CD4-positive, CD25-positive, alpha-beta regulatory T cell (primary cell): ENCODE data around the gene SETX. TPM values are rescaled to one million over a fixed set of nuclear protein-coding genes. Genes with fewer than 3 reads are reported as not detected.
A peak's percentile ranks its signal among the peaks of the same experiment; 100 is the strongest.
"Not testable (repeated sequence)": the region's sequence is repeated elsewhere in the genome, so short reads cannot be mapped to it uniquely, and the experiment has no call there.

Experiments
- ATAC-seq, 2 donors: fragments of 150-1000 bp; cut with Tn5 transposase; one replicate each; pipeline ENCODE4 v1.10.0; 2021; ENCODE audit warnings: low read depth in 2 of 2, moderate number of reproducible peaks in 2 of 2, moderate library complexity in 1 of 2
- DNase-seq, 3 donors: peaks; one replicate each; pipeline versions ENCODE4 v3.0.0 to v3.0.0-alpha.2; 2012 to 2022; ENCODE audit warnings: mixed read lengths in 1 of 3
- H3K27ac ChIP-seq: one replicate; pipeline ENCODE4 v1.7.0; 2013; ENCODE audit warnings: mild to moderate bottlenecking, low read length; ENCODE audit not compliant: insufficient read depth, poor library complexity, severe bottlenecking
- H3K27me3 ChIP-seq: one replicate; pipeline ENCODE4 v1.7.0; 2013; ENCODE audit warnings: low read length; ENCODE audit not compliant: control insufficient read depth, insufficient read depth
- H3K36me3 ChIP-seq: one replicate; pipeline ENCODE4 v1.7.0; 2013; ENCODE audit warnings: mild to moderate bottlenecking, low read length, moderate library complexity; ENCODE audit not compliant: control insufficient read depth, insufficient read depth
- H3K4me1 ChIP-seq: 2 replicates; pipeline ENCODE4 v1.7.0; 2013; ENCODE audit warnings: mild to moderate bottlenecking, low read length; ENCODE audit not compliant: insufficient read depth, control insufficient read depth, poor library complexity, severe bottlenecking
- H3K4me3 ChIP-seq: one replicate; pipeline ENCODE4 v1.7.0; 2013; ENCODE audit warnings: low read depth, mild to moderate bottlenecking, low read length, moderate library complexity
- H3K9me3 ChIP-seq, 2 experiments: 1 replicate in 1 of 2; 2 replicates in 1 of 2; pipeline ENCODE4 v1.7.0; 2013; ENCODE audit warnings: low read length in 2 of 2, mild to moderate bottlenecking in 1 of 2, moderate library complexity in 1 of 2; ENCODE audit not compliant: control insufficient read depth in 2 of 2
- H3K27ac Mint-ChIP-seq, 3 donors: one replicate each; pipeline ENCODE4 v1.8.0; 2020 to 2022; ENCODE audit warnings: mild to moderate bottlenecking in 3 of 3, mixed read lengths in 3 of 3, moderate library complexity in 2 of 3
- H3K27me3 Mint-ChIP-seq: one replicate; pipeline ENCODE4 v1.8.0; 2022; ENCODE audit warnings: mild to moderate bottlenecking, mixed read lengths
- H3K36me3 Mint-ChIP-seq: one replicate; pipeline ENCODE4 v1.8.0; 2020; ENCODE audit warnings: mixed read lengths
- H3K4me1 Mint-ChIP-seq, 4 donors: one replicate each; pipeline ENCODE4 v1.8.0; 2020 to 2022; ENCODE audit warnings: mixed read lengths in 4 of 4, mild to moderate bottlenecking in 1 of 4
- H3K4me3 Mint-ChIP-seq, 4 donors: one replicate each; pipeline ENCODE4 v1.8.0; 2020 to 2022; ENCODE audit warnings: mild to moderate bottlenecking in 4 of 4, mixed read lengths in 4 of 4, moderate library complexity in 3 of 4
- H3K9me3 Mint-ChIP-seq, 7 donors: one replicate each; pipeline ENCODE4 v1.8.0; 2020 to 2022; ENCODE audit warnings: mixed read lengths in 7 of 7, mild to moderate bottlenecking in 3 of 7, moderate library complexity in 2 of 7
- polyA plus RNA-seq, 4 donors: library from polyadenylated mRNA; unstranded; fragments of 300-500 nt; fragmentation: Illumina TruSeq; gene quantifications; one replicate each; pipeline ENCODE4 v1.2.3, GENCODE V29; 2021
- total RNA-seq: library from RNA; stranded (reverse); gene quantifications from one replicate; pipeline ENCODE4 v1.2.3, GENCODE V29; 2022

SETX gene
- total and polyA plus RNA-seq, 5 donors from 2014 or later = 22.6 to 70.5 (median 30.6) TPM

DNA sequence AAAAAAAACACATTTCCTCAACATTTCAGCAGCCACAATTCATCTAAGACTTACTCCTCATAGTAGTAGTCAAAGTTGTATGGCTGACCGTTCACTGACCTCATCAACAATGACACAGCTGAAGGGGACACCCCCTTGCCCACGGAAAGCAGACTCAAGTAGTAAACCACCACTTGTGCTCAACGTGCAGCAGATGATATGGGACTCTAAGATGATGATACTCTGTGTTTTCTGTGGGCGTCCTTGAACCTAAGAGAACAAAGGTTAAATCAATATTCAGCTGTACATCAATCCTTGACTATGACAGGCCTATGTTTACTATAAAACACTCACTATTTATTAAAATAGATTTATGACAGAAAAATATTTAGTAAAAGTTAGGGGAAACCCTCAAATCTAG lies 71.6 kb downstream of the SETX start:
- H3K36me3 Mint-ChIP-seq = peaks cover 45% of the 10 kb centered on the region
- no peak overlapping the region for H3K4me3 Mint-ChIP-seq
- peaks cover 0 to 13% (median 2%) of the 10 kb centered on the region in 4 donors for H3K4me1 Mint-ChIP-seq
- H3K9me3 ChIP-seq = no peaks in the 10 kb centered on the region
- no peak for DNase-seq
- no peaks in the 10 kb centered on the region for H3K9me3 Mint-ChIP-seq
- no peak overlapping the region for H3K27ac ChIP-seq
- H3K4me1 ChIP-seq = no peaks in the 10 kb centered on the region
- H3K27ac Mint-ChIP-seq = no peak overlapping the region
- ATAC-seq = no peak
- H3K36me3 ChIP-seq = peaks cover 93% of the 10 kb centered on the region
- no peaks in the 10 kb centered on the region for H3K27me3 Mint-ChIP-seq
- no peaks in the 10 kb centered on the region for H3K27me3 ChIP-seq
- H3K4me3 ChIP-seq = no peak overlapping the region

DNA sequence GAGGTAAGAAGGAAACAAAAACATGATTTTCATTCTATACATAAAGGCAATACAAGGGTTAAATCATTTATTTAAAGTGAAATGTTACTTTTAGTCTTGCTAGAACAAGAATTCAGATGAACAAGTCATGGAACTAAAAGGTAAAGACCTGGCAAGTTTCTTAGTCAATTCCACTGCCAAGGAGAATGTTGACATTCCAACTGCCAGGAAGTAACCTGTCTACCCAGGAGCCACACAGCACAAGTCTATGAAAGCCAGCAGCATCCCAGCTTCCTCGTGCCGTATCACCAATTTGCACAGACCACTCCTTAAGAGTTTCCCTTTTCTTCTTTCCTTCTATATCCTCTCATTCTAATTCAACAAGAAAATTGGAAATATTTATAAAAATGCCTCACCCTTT lies 79.9 kb downstream of the SETX start:
- H3K4me1 ChIP-seq = no peaks in the 10 kb centered on the region
- H3K27me3 ChIP-seq = no peaks in the 10 kb centered on the region
- Mint-ChIP-seq H3K9me3 (no peaks in the 10 kb centered on the region), H3K36me3 (peaks cover 64% of the 10 kb centered on the region), H3K27me3 (no peaks in the 10 kb centered on the region), H3K4me1 (peaks cover 0 to 8% (median 3%) of the 10 kb centered on the region in 4 donors), H3K27ac (no peak overlapping the region), H3K4me3 (no peak overlapping the region)
- H3K9me3 ChIP-seq = no peaks in the 10 kb centered on the region
- no peak overlapping the region for H3K27ac ChIP-seq
- peaks cover 96% of the 10 kb centered on the region for H3K36me3 ChIP-seq
- no peak for ATAC-seq
- no peak overlapping the region for H3K4me3 ChIP-seq
- DNase-seq = no peak

- DNase-seq = peak in 2 of 3 donors; percentile 16
- Histone ChIP-seq H3K36me3 (peaks cover 87% of the 10 kb centered on the region), H3K27ac (peak overlapping the region; percentile 15)
- H3K4me1 Mint-ChIP-seq = peaks cover 2 to 12% (median 9%) of the 10 kb centered on the region in 4 donors
- not testable (repeated sequence) for H3K9me3 Mint-ChIP-seq, H3K27me3 ChIP-seq, H3K9me3 ChIP-seq, H3K4me1 ChIP-seq, ATAC-seq, H3K4me3 ChIP-seq, H3K27me3 Mint-ChIP-seq, H3K4me3 Mint-ChIP-seq
- H3K36me3 Mint-ChIP-seq = peaks cover 45% of the 10 kb centered on the region
- peak overlapping the region in 1 of 3 donors; percentile 51 for H3K27ac Mint-ChIP-seq
Measured at GRCh38 chr9:132269704-132270516, 84.9 kb downstream of the SETX start.

GRCh38 chr9:132268725-132269352 lies 85.9 kb downstream of the SETX start:
- H3K4me3 Mint-ChIP-seq = no peak overlapping the region
- Histone ChIP-seq H3K9me3 (no peaks in the 10 kb centered on the region), H3K27me3 (no peaks in the 10 kb centered on the region), H3K27ac (no peak overlapping the region), H3K4me3 (no peak overlapping the region), H3K36me3 (peaks cover 87% of the 10 kb centered on the region), H3K4me1 (no peaks in the 10 kb centered on the region)
- H3K9me3 Mint-ChIP-seq = no peaks in the 10 kb centered on the region
- H3K4me1 Mint-ChIP-seq = peaks cover 2 to 12% (median 9%) of the 10 kb centered on the region in 4 donors
- peaks cover 40% of the 10 kb centered on the region for H3K36me3 Mint-ChIP-seq
- DNase-seq (peak; percentile 54 to 77 (median 71)), ATAC-seq (peak; percentile 50 to 69)
- H3K27me3 Mint-ChIP-seq = no peaks in the 10 kb centered on the region
- peak overlapping the region; percentile 74 to 96 (median 83) for H3K27ac Mint-ChIP-seq

GRCh38 chr9:132267660-132268059 lies 87.1 kb downstream of the SETX start:
- H3K4me3 ChIP-seq = no peak overlapping the region
- H3K27me3 Mint-ChIP-seq = no peaks in the 10 kb centered on the region
- DNase-seq = no peak
- peaks cover 37% of the 10 kb centered on the region for H3K36me3 Mint-ChIP-seq
- no peaks in the 10 kb centered on the region for H3K27me3 ChIP-seq
- H3K36me3 ChIP-seq = peaks cover 87% of the 10 kb centered on the region
- H3K9me3 Mint-ChIP-seq = no peaks in the 10 kb centered on the region
- peaks cover 7 to 17% (median 10%) of the 10 kb centered on the region in 4 donors for H3K4me1 Mint-ChIP-seq
- H3K4me1 ChIP-seq = no peaks in the 10 kb centered on the region
- H3K27ac ChIP-seq = no peak overlapping the region
- no peak overlapping the region for H3K27ac Mint-ChIP-seq
- ATAC-seq = no peak
- no peak overlapping the region for H3K4me3 Mint-ChIP-seq
- no peaks in the 10 kb centered on the region for H3K9me3 ChIP-seq

DNA sequence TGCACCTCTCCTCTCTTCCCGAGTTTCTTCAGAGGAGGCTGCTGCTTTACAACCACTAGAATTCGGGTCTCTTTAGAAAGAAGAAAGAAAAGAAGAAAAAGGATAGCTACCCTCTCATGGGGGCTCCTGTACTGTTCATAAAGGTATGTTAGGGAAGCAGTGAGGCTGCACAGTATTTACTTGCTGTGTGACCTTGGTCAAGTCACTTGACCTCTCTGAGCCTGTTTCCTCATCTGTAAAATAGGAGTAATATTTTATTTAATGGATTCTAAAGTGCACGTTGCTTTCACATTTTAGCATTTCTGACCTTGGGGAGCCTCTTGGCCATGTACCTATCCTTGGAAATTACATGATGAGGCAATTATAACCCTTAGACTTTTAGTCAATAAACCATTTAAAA lies 88.8 kb downstream of the SETX start:
- Histone ChIP-seq H3K9me3 (no peaks in the 10 kb centered on the region), H3K27ac (no peak overlapping the region), H3K27me3 (no peaks in the 10 kb centered on the region), H3K4me3 (no peak overlapping the region), H3K4me1 (no peaks in the 10 kb centered on the region), H3K36me3 (peaks cover 84% of the 10 kb centered on the region)
- no peak for DNase-seq
- no peak overlapping the region for H3K27ac Mint-ChIP-seq
- H3K4me3 Mint-ChIP-seq = no peak overlapping the region
- no peak for ATAC-seq
- H3K4me1 Mint-ChIP-seq = peaks cover 11 to 17% (median 15%) of the 10 kb centered on the region in 4 donors
- no peaks in the 10 kb centered on the region for H3K27me3 Mint-ChIP-seq
- H3K9me3 Mint-ChIP-seq = no peaks in the 10 kb centered on the region
- H3K36me3 Mint-ChIP-seq = peaks cover 46% of the 10 kb centered on the region

DNA sequence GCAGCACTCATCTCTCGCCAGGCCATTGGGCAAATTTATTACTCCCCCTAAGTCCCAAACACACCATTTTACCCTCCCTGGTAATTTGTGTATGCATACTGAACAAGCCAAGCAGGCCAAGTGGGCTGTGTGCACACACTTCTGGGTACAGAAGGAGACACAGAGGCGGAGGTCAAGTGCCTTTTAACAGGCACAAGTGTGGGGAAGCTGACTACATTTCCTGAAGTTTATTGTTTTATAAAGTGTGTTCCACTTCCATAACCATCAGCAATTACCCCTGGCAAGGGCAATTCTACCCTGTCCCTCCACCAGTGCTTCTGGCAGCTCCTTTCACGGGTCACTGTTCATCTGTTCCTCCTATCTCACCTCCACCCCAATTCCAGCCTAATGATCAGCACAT lies 93.9 kb downstream of the SETX start:
- H3K27me3 ChIP-seq = no peaks in the 10 kb centered on the region
- H3K4me3 ChIP-seq = no peak overlapping the region
- peak overlapping the region; percentile 20 for H3K27ac ChIP-seq
- Mint-ChIP-seq H3K4me3 (no peak overlapping the region), H3K9me3 (no peaks in the 10 kb centered on the region), H3K27me3 (no peaks in the 10 kb centered on the region), H3K4me1 (peaks cover 5 to 19% (median 14%) of the 10 kb centered on the region in 4 donors), H3K36me3 (peaks cover 26% of the 10 kb centered on the region), H3K27ac (peak overlapping the region in 2 of 3 donors; percentile 20 to 22)
- H3K4me1 ChIP-seq = peaks cover 6% of the 10 kb centered on the region
- H3K9me3 ChIP-seq = no peaks in the 10 kb centered on the region
- ATAC-seq = no peak
- DNase-seq = no peak
- H3K36me3 ChIP-seq = peaks cover 40% of the 10 kb centered on the region
